HFFc6 (cell line): ENCODE results near the gene PCDHGB2. TPM values are rescaled to one million over a fixed set of nuclear protein-coding genes. Genes with fewer than 3 reads are reported as not detected.
"Not testable (repeated sequence)": the region's sequence is repeated elsewhere in the genome, so short reads cannot be mapped to it uniquely, and the experiment has no call there.

Experiments
- DNase-seq: peaks from one replicate; pipeline ENCODE4 v3.0.0-alpha.2; 2018
- H3K27ac Mint-ChIP-seq: 2 replicates; pipeline ENCODE4 v1.8.0; 2020; ENCODE audit warnings: mild to moderate bottlenecking, mixed read lengths
- H3K27me3 Mint-ChIP-seq: 2 replicates; pipeline ENCODE4 v1.8.0; 2021; ENCODE audit warnings: mild to moderate bottlenecking, moderate library complexity, mixed read lengths; ENCODE audit not compliant: insufficient read depth
- H3K36me3 Mint-ChIP-seq: 2 replicates; pipeline ENCODE4 v1.8.0; 2021; ENCODE audit warnings: low read depth, mixed read lengths
- H3K4me1 Mint-ChIP-seq: 2 replicates; pipeline ENCODE4 v1.8.0; 2020; ENCODE audit warnings: low read depth, mixed read lengths
- H3K4me3 Mint-ChIP-seq: 2 replicates; pipeline ENCODE4 v1.8.0; 2020; ENCODE audit warnings: mild to moderate bottlenecking, moderate library complexity, mixed read lengths
- H3K9me3 Mint-ChIP-seq: 2 replicates; pipeline ENCODE4 v1.8.0; 2020; ENCODE audit warnings: mild to moderate bottlenecking, mixed read lengths
- CTCF ChIP-seq: fragments of 200-600 bp; sonication (generic); IDR thresholded peaks from 2 replicates; pipeline ENCODE4 v1.5.0; 2021; ENCODE audit warnings: antibody characterized with exemption, mild to moderate bottlenecking
- total RNA-seq, 6 experiments: library from RNA; stranded (reverse); fragmentation: NEBNext Ultra II Directional; extraction: Animal tissue kit (Norgen Biotek cat#: 25700); gene quantifications; 2 replicates in 1 of 6; 3 replicates in 5 of 6; pipeline ENCODE4 v1.2.3, GENCODE V29; 2021

Gene PCDHGB2
- total RNA-seq, 6 experiments from 2014 or later: 4.4 to 10.3 (median 5.5) TPM

- Mint-ChIP-seq H3K4me3 (peak within 1 kb of the TSS; percentile 98), H3K9me3 (peaks cover 64% of the 10 kb centered on the region), H3K36me3 (peaks cover 51% of the 10 kb centered on the region), H3K27me3 (peaks cover 23% of the 10 kb centered on the region), H3K4me1 (peaks cover 25% of the 10 kb centered on the region), H3K27ac (peak within 1 kb of the TSS; percentile 100)
- peak; percentile 90 for DNase-seq
- peak; percentile 94 for TF ChIP-seq CTCF
Measured at GRCh38 chr5:141320225-141321169, 39.3 kb upstream of the PCDHGB2 start, which contains the start of gene TAF7. TAF7 (minus strand) TSS chr5:141320784; CDS start chr5:141320044, 740 bp downstream.

DNA sequence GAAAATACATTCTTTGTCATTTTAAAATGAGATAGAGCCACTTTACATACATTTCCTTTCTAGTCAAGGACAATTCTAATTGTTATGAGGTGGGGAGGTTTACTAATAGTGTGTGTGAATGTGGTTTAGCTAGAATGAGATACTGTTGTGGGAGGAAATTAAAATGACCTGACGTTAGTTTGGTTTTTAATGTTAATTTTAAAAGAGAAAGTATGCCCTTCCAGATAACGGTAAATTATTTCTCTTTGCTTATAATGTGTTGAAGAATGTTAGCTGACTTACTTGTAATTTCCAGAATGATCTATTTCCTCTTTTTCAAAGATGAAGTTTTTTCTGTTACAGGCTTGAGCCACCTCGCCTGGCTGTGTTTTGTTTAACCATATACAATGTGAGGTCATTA lies 37.5 kb upstream of the PCDHGB2 start:
- H3K27me3 Mint-ChIP-seq: peaks cover 15% of the 10 kb centered on the region
- TF ChIP-seq CTCF: no peak
- no peak overlapping the region for H3K27ac Mint-ChIP-seq
- peaks cover 33% of the 10 kb centered on the region for H3K36me3 Mint-ChIP-seq
- peaks cover 46% of the 10 kb centered on the region for H3K9me3 Mint-ChIP-seq
- no peak overlapping the region for H3K4me3 Mint-ChIP-seq
- peaks cover 35% of the 10 kb centered on the region for H3K4me1 Mint-ChIP-seq
- DNase-seq: no peak

GRCh38 chr5:141326088-141326854 lies 33.5 kb upstream of the PCDHGB2 start:
- no peaks in the 10 kb centered on the region for H3K27me3 Mint-ChIP-seq
- peak overlapping the region; percentile 92 for H3K27ac Mint-ChIP-seq
- H3K36me3 Mint-ChIP-seq: peaks cover 6% of the 10 kb centered on the region
- peak overlapping the region; percentile 94 for H3K4me3 Mint-ChIP-seq
- H3K9me3 Mint-ChIP-seq: peaks cover 13% of the 10 kb centered on the region; the same call in 1 of the 2 replicates
- H3K4me1 Mint-ChIP-seq: peaks cover 17% of the 10 kb centered on the region
- TF ChIP-seq CTCF: peak; percentile 80
- DNase-seq: peak; percentile 82

- H3K9me3 Mint-ChIP-seq: peaks cover 21% of the 10 kb centered on the region
- no peak overlapping the region for H3K4me3 Mint-ChIP-seq
- no peaks in the 10 kb centered on the region for H3K27me3 Mint-ChIP-seq
- H3K27ac Mint-ChIP-seq: no peak overlapping the region
- H3K36me3 Mint-ChIP-seq: peaks cover 15% of the 10 kb centered on the region
- no peak for DNase-seq
- no peak for TF ChIP-seq CTCF
- H3K4me1 Mint-ChIP-seq: peaks cover 17% of the 10 kb centered on the region
Measured at GRCh38 chr5:141328231-141328630, 31.6 kb upstream of the PCDHGB2 start.

DNA sequence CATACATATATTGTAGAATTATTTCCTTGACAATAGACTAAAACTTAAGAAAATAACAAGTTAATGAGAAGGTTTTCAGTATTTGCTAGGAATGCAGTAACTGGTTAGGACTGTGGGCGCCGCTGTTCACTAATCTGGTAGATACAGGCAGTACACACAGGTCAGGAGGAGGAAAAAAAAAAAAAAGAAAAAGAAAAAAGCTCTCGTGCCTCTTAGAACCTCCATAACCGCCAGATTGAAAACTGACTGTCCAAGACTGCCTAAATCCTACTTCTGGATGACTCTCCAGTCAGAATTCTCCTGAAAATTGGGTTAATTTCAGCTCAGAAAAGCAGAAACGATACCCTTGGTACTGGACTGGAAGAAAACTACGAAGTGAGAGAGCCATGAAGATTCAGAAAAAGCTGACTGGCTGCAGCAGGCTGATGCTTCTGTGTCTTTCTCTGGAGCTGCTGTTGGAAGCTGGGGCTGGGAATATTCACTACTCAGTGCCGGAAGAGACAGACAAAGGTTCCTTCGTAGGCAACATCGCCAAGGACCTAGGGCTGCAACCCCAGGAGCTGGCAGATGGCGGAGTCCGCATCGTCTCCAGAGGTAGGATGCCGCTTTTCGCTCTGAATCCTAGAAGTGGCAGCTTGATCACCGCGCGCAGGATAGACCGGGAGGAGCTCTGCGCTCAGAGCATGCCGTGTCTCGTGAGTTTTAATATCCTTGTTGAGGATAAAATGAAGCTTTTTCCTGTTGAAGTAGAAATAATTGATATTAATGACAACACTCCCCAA lies 29.3 kb upstream of the PCDHGB2 start, which contains the start of gene PCDHGA1:
TSS of gene PCDHGA1 (plus strand) at position 216 of the 782 bp plus-strand sequence.
- no peak within 1 kb of the TSS for H3K27ac Mint-ChIP-seq
- H3K27me3 Mint-ChIP-seq: peaks cover 2% of the 10 kb centered on the region; the same call in 1 of the 2 replicates
- peaks cover 30% of the 10 kb centered on the region for H3K4me1 Mint-ChIP-seq
- H3K36me3 Mint-ChIP-seq: peaks cover 15% of the 10 kb centered on the region
- TF ChIP-seq CTCF: peak; percentile 80
- peak within 1 kb of the TSS; percentile 69 for H3K4me3 Mint-ChIP-seq
- peaks cover 23% of the 10 kb centered on the region for H3K9me3 Mint-ChIP-seq
- DNase-seq: peak; percentile 52

- Mint-ChIP-seq H3K9me3 (peaks cover 23% of the 10 kb centered on the region), H3K36me3 (peaks cover 15% of the 10 kb centered on the region), H3K4me1 (peaks cover 13% of the 10 kb centered on the region)
- not testable (repeated sequence) for H3K4me3 Mint-ChIP-seq, DNase-seq, H3K27ac Mint-ChIP-seq, H3K27me3 Mint-ChIP-seq
Measured at GRCh38 chr5:141332571-141332970, 27.2 kb upstream of the PCDHGB2 start.
